Activated CD8-positive, alpha-beta memory T cell treated with anti-CD3 and anti-CD28 coated beads for 36 hours (primary cell): Measurements from ENCODE around the gene AQP7. TPM values are rescaled to one million over a fixed set of nuclear protein-coding genes. Genes with fewer than 3 reads are reported as not detected.

Experiments used
- CTCF ChIA-PET: fragments of 350-600 bp; sonication (Branson Sonifier 250); formaldehyde crosslinking; loops from one replicate; lab custom pipeline; 2021; ENCODE audit warnings: antibody characterized with exemption; lab: Charles Lee
- POLR2A ChIA-PET: fragments of 350-600 bp; sonication (Branson Sonifier 250); formaldehyde crosslinking; loops from one replicate; lab custom pipeline; 2021; ENCODE audit warnings: antibody characterized with exemption; lab: Charles Lee
- total RNA-seq, 2 experiments: library from RNA; stranded (reverse); gene quantifications; one replicate each; pipeline ENCODE4 v1.2.3, GENCODE V29; 2021

The AQP7 gene
- total RNA-seq, 2 experiments from 2014 or later = not detected

DNA sequence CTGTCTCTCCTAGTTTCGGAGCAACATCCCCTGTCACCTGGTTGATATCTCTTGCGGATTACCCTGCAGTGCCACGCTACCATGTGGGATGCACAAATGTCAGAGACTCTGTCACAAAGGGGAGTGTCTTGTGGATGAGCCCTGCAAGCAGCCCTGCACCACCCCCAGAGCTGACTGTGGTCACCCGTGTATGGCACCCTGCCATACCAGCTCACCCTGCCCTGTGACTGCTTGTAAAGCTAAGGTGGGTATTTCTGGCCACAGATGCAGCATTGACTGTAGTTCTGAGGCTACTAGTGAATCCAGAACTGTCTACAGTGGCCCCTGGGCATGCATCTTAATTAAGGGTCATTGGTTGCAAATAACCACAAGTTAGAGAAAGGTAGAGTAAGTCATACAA is 50.8 kb downstream of the AQP7 start:
- ChIA-PET CTCF (interaction anchor here (0.8 kb wide), 1 partner anchor 9 kb away, joined by 3 read pairs; no protein-coding TSS in a partner anchor), POLR2A (no interaction called here)

- POLR2A ChIA-PET = interaction anchor here (0.6 kb wide), 1 partner anchor 107 kb away, joined by 3 read pairs; no protein-coding TSS in a partner anchor
- CTCF ChIA-PET = no interaction called here
Measured at GRCh38 chr9:33350310-33350709, 52.1 kb downstream of the AQP7 start.

GRCh38 chr9:33349743-33350142 is 52.6 kb downstream of the AQP7 start:
- POLR2A ChIA-PET = interaction anchor here (0.6 kb wide), 1 partner anchor 106 kb away, joined by 3 read pairs; no protein-coding TSS in a partner anchor
- CTCF ChIA-PET = no interaction called here

GRCh38 chr9:33348998-33349397 is 53.4 kb downstream of the AQP7 start:
- CTCF ChIA-PET = no interaction called here
- POLR2A ChIA-PET = no interaction called here

DNA sequence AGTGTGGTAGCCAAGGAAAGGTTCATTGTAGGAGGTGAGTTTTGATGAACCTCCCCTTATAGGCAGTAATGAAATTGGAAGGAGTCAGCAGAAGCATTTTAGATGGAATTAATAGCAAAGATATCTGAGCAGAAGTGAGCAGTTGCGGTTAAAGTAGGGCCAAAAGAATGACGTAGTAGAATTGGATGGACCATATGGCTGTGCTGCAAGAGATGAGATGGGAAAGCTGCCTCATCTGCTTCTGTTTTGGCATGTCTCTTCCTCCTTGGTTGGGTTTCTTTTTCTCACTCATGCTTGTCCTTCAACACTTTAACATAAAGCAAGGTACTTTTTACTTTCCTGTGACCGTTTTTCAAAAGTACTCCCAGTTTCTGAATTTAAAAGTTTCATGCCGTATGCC is 55.8 kb downstream of the AQP7 start:
- ChIA-PET CTCF (no interaction called here), POLR2A (no interaction called here)

GRCh38 chr9:33344145-33344544 is 58.2 kb downstream of the AQP7 start:
- CTCF ChIA-PET = no interaction called here
- POLR2A ChIA-PET = no interaction called here

- POLR2A ChIA-PET = no interaction called here
- CTCF ChIA-PET = no interaction called here
Measured at GRCh38 chr9:33341182-33341581, 61.2 kb downstream of the AQP7 start.

- ChIA-PET POLR2A (no interaction called here), CTCF (no interaction called here)
Measured at GRCh38 chr9:33340186-33340585, 62.2 kb downstream of the AQP7 start.

Other genes with a start within 250 kb of the AQP7 start
- 10 to 100 TPM; 38.3 to 38.6 TPM for gene B4GALT1, start 235.2 kb downstream of the AQP7 start, total RNA-seq
- gene SPINK4, start 162.4 kb downstream of the AQP7 start, total RNA-seq = not detected
- gene BAG1, start 137.9 kb downstream of the AQP7 start, total RNA-seq = 10 to 100 TPM; 76.9 to 78.8 TPM
- 10 to 100 TPM; 51.7 to 54.5 TPM for gene CHMP5, start 137.5 kb downstream of the AQP7 start, total RNA-seq
- gene NFX1, start 112.1 kb downstream of the AQP7 start, total RNA-seq = 10 to 100 TPM; 41.2 to 42.7 TPM
- gene AQP3, start 45.0 kb upstream of the AQP7 start, total RNA-seq = 1 to 10 TPM; 1.6 to 1.7 TPM
- 10 to 100 TPM; 82.0 to 83.7 TPM for gene NOL6, start 71.4 kb upstream of the AQP7 start, total RNA-seq
- 1 to 10 TPM in 1 of 2 experiments, under 1 TPM in 1; 0.73 to 1.1 TPM for gene ANKRD18B, start 121.7 kb upstream of the AQP7 start, total RNA-seq